Measurements from ENCODE around the gene IQSEC1.

DNA sequence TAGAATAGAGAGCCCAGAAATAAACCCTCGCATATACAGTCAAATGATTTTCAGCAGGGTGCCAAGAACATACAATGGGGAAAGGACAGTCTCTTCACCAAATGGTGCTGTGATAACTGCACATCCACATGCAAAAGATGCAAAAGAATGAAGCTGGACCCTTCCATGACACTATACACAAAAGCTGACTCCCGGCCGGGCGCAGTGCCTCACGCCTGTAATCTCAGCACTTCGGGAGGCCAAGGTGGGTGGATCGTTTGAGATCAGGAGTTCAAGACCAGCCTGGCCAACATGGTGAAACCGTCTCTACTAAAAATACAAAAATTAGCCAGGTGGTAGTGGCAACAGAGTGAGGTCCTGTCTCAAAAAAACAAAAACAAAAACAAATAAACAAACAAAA is 43.2 kb upstream of the IQSEC1 start:
- TF ChIP-seq, protein P1, sequence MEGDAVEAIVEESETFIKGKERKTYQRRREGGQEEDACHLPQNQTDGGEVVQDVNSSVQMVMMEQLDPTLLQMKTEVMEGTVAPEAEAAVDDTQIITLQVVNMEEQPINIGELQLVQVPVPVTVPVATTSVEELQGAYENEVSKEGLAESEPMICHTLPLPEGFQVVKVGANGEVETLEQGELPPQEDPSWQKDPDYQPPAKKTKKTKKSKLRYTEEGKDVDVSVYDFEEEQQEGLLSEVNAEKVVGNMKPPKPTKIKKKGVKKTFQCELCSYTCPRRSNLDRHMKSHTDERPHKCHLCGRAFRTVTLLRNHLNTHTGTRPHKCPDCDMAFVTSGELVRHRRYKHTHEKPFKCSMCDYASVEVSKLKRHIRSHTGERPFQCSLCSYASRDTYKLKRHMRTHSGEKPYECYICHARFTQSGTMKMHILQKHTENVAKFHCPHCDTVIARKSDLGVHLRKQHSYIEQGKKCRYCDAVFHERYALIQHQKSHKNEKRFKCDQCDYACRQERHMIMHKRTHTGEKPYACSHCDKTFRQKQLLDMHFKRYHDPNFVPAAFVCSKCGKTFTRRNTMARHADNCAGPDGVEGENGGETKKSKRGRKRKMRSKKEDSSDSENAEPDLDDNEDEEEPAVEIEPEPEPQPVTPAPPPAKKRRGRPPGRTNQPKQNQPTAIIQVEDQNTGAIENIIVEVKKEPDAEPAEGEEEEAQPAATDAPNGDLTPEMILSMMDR (IDR thresholded peaks at IDR 0.05) = no peak
- no peak for TF ChIP-seq POLR2A (IDR thresholded peaks at IDR 0.05)

All from Peyer's patch (tissue), 4 donors.